GM19397 (cell line): ENCODE data around the gene NAP1L1.

Experiments
- ATAC-seq: cut with Tn5 transposase; IDR thresholded peaks from one replicate; pipeline ENCODE4 v1.9.1; 2021; ENCODE audit warnings: mild to moderate bottlenecking, moderate library complexity; ENCODE audit not compliant: unreplicated experiment

NAP1L1 gene

DNA sequence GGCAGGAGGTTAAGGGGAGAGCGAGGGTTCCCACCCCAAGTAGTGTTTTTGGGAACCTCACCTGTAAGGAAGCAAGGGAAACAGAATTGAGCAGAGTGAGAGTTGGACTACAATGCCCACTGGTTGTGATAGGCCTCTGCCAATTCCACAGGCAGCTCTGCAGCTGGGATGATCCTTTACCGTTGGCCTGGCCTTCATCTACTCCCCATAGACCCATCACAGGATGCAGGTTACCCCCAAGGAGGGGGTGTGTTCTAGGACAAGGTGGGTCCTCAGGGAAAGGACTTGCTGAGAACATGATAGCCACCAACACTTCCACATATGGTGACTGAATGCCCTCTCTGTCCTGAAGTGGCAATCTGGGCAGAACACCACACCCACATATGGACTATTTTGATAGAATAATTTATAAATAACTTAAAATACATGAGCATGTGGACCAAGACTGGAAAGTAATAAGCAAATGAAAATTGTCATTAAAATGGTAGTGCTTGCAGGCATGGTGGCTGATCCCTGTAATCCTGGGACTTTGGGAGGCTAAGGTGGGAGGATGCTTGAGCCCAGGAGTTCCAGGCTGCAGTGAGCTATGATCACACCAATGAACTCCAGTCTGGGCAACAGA lies 61.3 kb downstream of the NAP1L1 start:
- ATAC-seq = no peak

- no peak for ATAC-seq
Measured at GRCh38 chr12:76022506-76022905, 62.0 kb downstream of the NAP1L1 start.

GRCh38 chr12:76020731-76021672 lies 63.5 kb downstream of the NAP1L1 start:
- peak; percentile 32 for ATAC-seq

- ATAC-seq = peak; percentile 66
Measured at GRCh38 chr12:76020281-76020680, 64.2 kb downstream of the NAP1L1 start.

GRCh38 chr12:76018672-76019071 lies 65.8 kb downstream of the NAP1L1 start:
- no peak for ATAC-seq

- ATAC-seq = no peak
Measured at GRCh38 chr12:76018111-76018510, 66.4 kb downstream of the NAP1L1 start.

- ATAC-seq = no peak
Measured at GRCh38 chr12:76014007-76014406, 70.5 kb downstream of the NAP1L1 start.

DNA sequence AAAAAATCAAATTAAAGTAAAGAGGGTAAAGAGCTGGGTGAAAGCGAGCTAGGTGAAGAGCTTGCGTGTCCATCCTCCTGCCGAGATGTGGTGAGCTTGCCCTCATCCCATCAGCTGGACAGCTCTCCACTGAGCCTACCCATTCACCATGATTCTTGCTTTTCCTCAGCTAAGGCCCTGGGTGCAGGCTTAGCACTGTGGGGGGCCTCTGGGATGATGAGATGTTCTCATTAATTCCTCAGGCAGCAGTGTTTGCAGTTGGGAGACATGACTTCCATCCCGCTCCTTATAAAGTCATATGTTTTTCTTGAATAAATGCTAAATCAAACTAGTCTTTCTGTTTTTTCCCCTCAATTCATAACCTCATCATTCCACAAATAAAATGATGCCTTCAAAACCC lies 70.9 kb downstream of the NAP1L1 start:
- ATAC-seq = no peak

DNA sequence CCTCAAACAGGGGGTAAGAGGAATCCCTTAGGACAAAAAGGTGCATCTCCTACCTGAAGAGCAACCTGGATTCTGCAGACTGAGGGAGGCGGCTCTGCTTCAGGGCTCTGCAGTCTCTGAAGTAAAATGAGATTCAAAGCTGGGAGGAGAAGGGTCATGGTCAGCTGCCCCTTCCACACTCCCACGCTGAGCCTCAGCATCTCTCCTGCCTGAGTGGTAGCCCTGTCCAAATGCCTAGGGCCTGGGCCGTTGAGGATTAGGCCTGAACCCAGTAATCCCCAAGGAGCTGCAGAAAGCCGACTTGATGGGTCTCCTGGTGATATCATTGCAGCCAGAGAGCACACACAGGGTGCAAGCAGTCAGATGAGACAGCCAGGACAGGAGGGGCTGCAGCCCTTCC lies 71.8 kb downstream of the NAP1L1 start:
- ATAC-seq = no peak

GRCh38 chr12:76010732-76011458 lies 73.6 kb downstream of the NAP1L1 start:
- no peak for ATAC-seq

DNA sequence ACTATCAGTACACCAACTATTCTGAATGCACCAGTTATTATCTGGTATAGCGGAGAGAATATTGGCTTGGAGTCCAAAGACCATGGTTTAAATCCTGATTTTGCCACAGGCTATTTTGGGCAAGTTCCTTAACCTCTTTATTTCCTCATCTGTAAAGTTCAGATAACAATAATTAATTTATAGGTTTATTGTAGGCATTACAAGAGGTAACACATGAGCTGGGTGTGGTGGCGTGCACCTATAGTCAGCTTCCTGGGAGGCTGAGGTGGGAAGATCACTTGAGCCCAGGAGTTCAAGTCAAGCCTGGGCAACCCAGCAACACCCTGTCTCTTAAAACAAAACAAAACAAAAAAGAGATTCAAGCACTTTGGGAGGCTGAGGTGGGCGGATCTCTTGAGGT lies 76.1 kb downstream of the NAP1L1 start:
- no peak for ATAC-seq

DNA sequence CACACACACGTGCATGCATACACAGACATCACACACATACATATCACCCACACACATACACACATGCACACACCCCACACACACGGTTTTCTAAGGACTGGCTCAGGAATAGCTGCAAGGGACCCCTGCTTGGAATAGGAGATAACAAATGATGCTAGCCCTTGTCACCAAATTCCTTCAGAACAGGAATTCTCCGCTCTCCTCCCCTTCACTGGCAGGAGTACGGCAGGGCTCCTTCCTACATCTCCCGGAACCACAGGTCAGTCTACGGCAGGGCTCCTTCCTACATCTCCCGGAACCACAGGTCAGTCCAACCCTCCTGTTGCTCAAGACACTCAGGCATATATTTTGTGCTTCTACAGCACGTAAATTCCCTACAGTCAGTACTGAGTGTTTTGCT lies 76.8 kb downstream of the NAP1L1 start:
- ATAC-seq = no peak

DNA sequence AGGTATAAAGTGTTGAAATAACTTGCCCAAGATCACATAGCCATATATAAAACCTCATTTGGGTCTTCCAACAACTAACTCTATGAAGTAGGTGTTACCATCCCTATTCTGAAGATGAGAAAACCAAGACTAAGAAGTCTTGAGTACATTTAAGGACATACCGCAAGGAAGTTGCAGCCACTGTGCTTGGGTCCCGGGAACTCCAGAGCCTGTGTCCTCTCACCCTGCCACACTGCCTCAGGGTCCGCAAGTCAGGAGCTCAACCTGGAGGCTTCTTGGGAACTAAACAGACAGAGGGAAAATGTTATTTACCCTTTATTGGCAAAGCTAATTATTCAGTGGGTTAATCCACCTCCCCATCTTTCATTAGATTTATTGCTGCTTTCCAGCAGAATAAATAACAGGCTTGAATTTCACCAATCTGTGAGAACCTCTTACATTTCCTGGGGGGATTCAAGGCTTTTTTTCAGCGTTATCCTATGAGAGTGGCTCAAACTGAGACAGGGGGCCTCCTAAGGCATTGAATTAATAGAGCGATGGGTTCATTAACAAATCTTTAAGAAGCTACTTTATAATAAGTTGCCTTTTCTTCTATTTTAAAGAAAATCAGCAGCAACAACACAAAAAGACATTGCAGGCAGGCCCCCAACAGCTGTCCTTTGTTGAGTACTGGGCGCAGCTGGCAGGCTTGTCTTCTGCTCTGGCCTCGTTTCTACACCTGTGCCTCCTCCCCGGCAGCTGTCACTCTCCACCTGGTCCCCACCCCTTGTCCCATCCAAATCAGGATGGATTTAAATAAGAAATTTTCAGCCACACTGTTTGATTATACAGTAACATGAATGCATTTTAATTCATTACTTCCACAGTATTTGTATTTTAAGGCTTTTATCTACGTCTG lies 78.2 kb downstream of the NAP1L1 start:
- no peak for ATAC-seq

GRCh38 chr12:76003355-76003638 lies 81.2 kb downstream of the NAP1L1 start:
- no peak for ATAC-seq

GRCh38 chr12:76002598-76003354 lies 81.7 kb downstream of the NAP1L1 start:
- ATAC-seq = no peak

GRCh38 chr12:75998292-75999063 lies 86.0 kb downstream of the NAP1L1 start:
- no peak for ATAC-seq

GRCh38 chr12:75997658-75998057 lies 86.8 kb downstream of the NAP1L1 start:
- ATAC-seq = no peak

DNA sequence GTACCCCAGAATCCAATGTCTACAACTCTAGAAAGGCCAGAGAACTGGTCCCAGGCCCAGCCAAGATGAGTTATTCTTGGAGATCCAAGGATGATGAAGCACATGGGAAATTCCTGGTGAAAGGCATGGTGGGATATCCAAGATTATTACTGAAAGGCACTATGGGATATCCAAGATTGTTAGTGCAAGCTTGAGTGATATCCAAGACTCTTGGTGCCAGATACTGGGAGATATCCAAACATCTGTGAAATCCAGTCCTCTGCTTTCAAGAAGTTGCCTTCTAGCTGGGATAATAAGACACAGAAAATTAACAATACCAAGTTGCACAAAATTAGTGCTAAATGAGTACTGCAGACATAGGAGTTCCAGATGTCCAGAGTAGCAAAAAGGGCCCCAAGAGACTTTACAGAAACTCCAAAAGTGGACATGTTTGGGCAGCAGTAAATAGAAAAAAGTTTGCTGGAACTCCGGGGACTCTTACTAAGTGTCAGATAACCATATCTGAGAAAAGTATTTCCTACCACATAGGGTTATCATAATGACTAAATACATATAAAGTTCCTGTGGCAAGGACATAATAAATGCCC lies 87.5 kb downstream of the NAP1L1 start:
- ATAC-seq = no peak

GRCh38 chr12:75995691-75996090 lies 88.8 kb downstream of the NAP1L1 start:
- no peak for ATAC-seq
